HEK293 (cell line): ENCODE measurements around the gene PYY.

Experiments
- BCL11B ChIP-seq: fragments of 450-650 bp; formaldehyde crosslinking; IDR thresholded peaks from 2 replicates; pipeline ENCODE4 v1.5.1; 2016; ENCODE audit warnings: low read depth, missing biosample characterization, missing genetic modification characterization
- GLIS1 ChIP-seq: fragments of 450-650 bp; formaldehyde crosslinking; IDR thresholded peaks from 2 replicates; pipeline ENCODE4 v1.5.1; 2016; ENCODE audit warnings: missing biosample characterization, missing genetic modification characterization
- KLF7 ChIP-seq: fragments of 450-650 bp; formaldehyde crosslinking; IDR thresholded peaks from 2 replicates; pipeline ENCODE4 v1.5.1; 2016; ENCODE audit warnings: missing biosample characterization, missing genetic modification characterization, borderline replicate concordance
- KLF9 ChIP-seq: fragments of 450-650 bp; formaldehyde crosslinking; IDR thresholded peaks from 2 replicates; pipeline ENCODE4 v1.5.1; 2016; ENCODE audit warnings: missing biosample characterization, missing genetic modification characterization, low read depth
- PRDM2 ChIP-seq: fragments of 450-650 bp; formaldehyde crosslinking; IDR thresholded peaks from 2 replicates; pipeline ENCODE4 v1.5.1; 2016; ENCODE audit warnings: missing biosample characterization, missing genetic modification characterization, borderline replicate concordance
- PRDM4 ChIP-seq: fragments of 450-650 bp; formaldehyde crosslinking; IDR thresholded peaks from 2 replicates; pipeline ENCODE4 v1.5.1; 2017; ENCODE audit warnings: missing biosample characterization, missing genetic modification characterization
- REPIN1 ChIP-seq: fragments of 450-650 bp; formaldehyde crosslinking; IDR thresholded peaks from 2 replicates; pipeline ENCODE4 v1.5.1; 2017; ENCODE audit warnings: missing biosample characterization, missing genetic modification characterization, low read depth
- ZBTB49 ChIP-seq: fragments of 450-650 bp; formaldehyde crosslinking; IDR thresholded peaks from 2 replicates; pipeline ENCODE4 v1.5.1; 2016; ENCODE audit warnings: missing biosample characterization, missing genetic modification characterization, low read depth
- ZFP37 ChIP-seq: fragments of 450-650 bp; formaldehyde crosslinking; IDR thresholded peaks from 2 replicates; pipeline ENCODE4 v1.5.1; 2016; ENCODE audit warnings: missing biosample characterization, missing genetic modification characterization
- ZNF16 ChIP-seq: fragments of 450-650 bp; formaldehyde crosslinking; IDR thresholded peaks from 2 replicates; pipeline ENCODE4 v1.5.1; 2016; ENCODE audit warnings: low read depth, missing biosample characterization, missing genetic modification characterization
- ZNF19 ChIP-seq: fragments of 450-650 bp; formaldehyde crosslinking; IDR thresholded peaks from 2 replicates; pipeline ENCODE4; 2016; ENCODE audit warnings: missing biosample characterization, missing genetic modification characterization, low read depth
- ZNF223 ChIP-seq: fragments of 450-650 bp; formaldehyde crosslinking; IDR thresholded peaks from 2 replicates; pipeline ENCODE4 v1.5.1; 2016; ENCODE audit warnings: missing biosample characterization, missing genetic modification characterization
- ZNF274 ChIP-seq, 2 experiments: fragments of 200-500 bp in 1 of 2; fragments of 450-650 bp in 1 of 2; sonication (Bioruptor generic) in 1 of 2; formaldehyde crosslinking in 1 of 2; IDR thresholded peaks; 2 replicates each; pipeline versions ENCODE4 v1.5.1 to v1.6.1; 2014 to 2016; ENCODE audit warnings: borderline replicate concordance in 1 of 2, inconsistent platforms in 1 of 2, low read length in 1 of 2, missing biosample characterization in 1 of 2, missing genetic modification characterization in 1 of 2
- ZNF335 ChIP-seq: fragments of 450-650 bp; formaldehyde crosslinking; conservative IDR thresholded peaks from 2 replicates; pipeline ENCODE4 v1.5.1; 2016; ENCODE audit warnings: missing biosample characterization, missing genetic modification characterization
- ZNF350 ChIP-seq: fragments of 450-650 bp; formaldehyde crosslinking; IDR thresholded peaks from 2 replicates; pipeline ENCODE4 v1.5.0; 2017; ENCODE audit warnings: missing biosample characterization, mild to moderate bottlenecking, missing genetic modification characterization
- ZNF501 ChIP-seq: fragments of 450-650 bp; formaldehyde crosslinking; IDR thresholded peaks from 2 replicates; pipeline ENCODE4 v1.5.1; 2016; ENCODE audit warnings: missing biosample characterization, missing genetic modification characterization
- ZNF518A ChIP-seq: fragments of 450-650 bp; formaldehyde crosslinking; conservative IDR thresholded peaks from 2 replicates; pipeline ENCODE4 v1.5.1; 2016; ENCODE audit warnings: low read depth, missing biosample characterization, missing genetic modification characterization
- ZNF596 ChIP-seq: fragments of 450-650 bp; IDR thresholded peaks from 2 replicates; pipeline ENCODE4 v1.5.0; 2018; ENCODE audit warnings: missing biosample characterization, mild to moderate bottlenecking, missing genetic modification characterization, moderate library complexity
- ZNF600 ChIP-seq: fragments of 450-650 bp; formaldehyde crosslinking; IDR thresholded peaks from 2 replicates; pipeline ENCODE4 v1.5.1; 2016; ENCODE audit warnings: missing biosample characterization, missing genetic modification characterization
- ZNF629 ChIP-seq: fragments of 450-650 bp; formaldehyde crosslinking; IDR thresholded peaks from 2 replicates; pipeline ENCODE4 v1.5.1; 2017; ENCODE audit warnings: missing biosample characterization, missing genetic modification characterization
- ZNF777 ChIP-seq: fragments of 450-650 bp; formaldehyde crosslinking; IDR thresholded peaks from 2 replicates; pipeline ENCODE4 v1.5.1; 2017; ENCODE audit warnings: missing biosample characterization, missing genetic modification characterization, borderline replicate concordance
- ZNF791 ChIP-seq: fragments of 450-650 bp; formaldehyde crosslinking; IDR thresholded peaks from 2 replicates; pipeline ENCODE4 v1.5.1; 2016; ENCODE audit warnings: missing biosample characterization, missing genetic modification characterization

The PYY gene

GRCh38 chr17:43905985-43906852 is 47.5 kb downstream of the PYY start (continued):
- TF ChIP-seq PRDM4 (tag by site-specific recombination) (peak; percentile 53; the same call in 1 of the 2 replicates), BCL11B (tag by site-specific recombination) (0 out of 2 replicates have a peak, but pooled peaks have one; percentile 16), ZNF600 (tag by site-specific recombination) (peak; percentile 88), KLF7 (tag by site-specific recombination) (peak; percentile 92), REPIN1 (tag by site-specific recombination) (0 out of 2 replicates have a peak, but pooled peaks have one; percentile 39), ZFP37 (0 out of 2 replicates have a peak, but pooled peaks have one; percentile 20), KLF9 (peak; percentile 95), ZNF223 (tag by site-specific recombination) (no peak), ZNF274 (IDR thresholded peaks at IDR 0.05; ENCODE audit: low read length) (no peak), ZNF274 (tag by site-specific recombination; IDR thresholded peaks at IDR 0.05; ENCODE audit: borderline replicate concordance) (no peak), GLIS1 (tag by site-specific recombination) (peak; percentile 51), ZNF16 (tag by site-specific recombination) (no peak), ZNF19 (tag by site-specific recombination) (no peak), ZNF629 (tag by site-specific recombination) (peak; percentile 81), ZNF777 (no peak), ZNF335 (tag by site-specific recombination) (no peak), ZNF596 (no peak), ZBTB49 (tag by site-specific recombination) (no peak), ZNF791 (tag by site-specific recombination) (no peak), PRDM2 (no peak), ZNF501 (tag by site-specific recombination) (peak; percentile 50; the same call in 1 of the 2 replicates), ZNF350 (tag by site-specific recombination) (no peak), ZNF518A (tag by site-specific recombination) (no peak)
